Liver (tissue), 9 donors: Measurements from ENCODE around the gene TLR8. TPM values are rescaled to one million over a fixed set of nuclear protein-coding genes. Genes with fewer than 3 reads are reported as not detected.

Experiments
- DNase-seq: peaks from one replicate; pipeline ENCODE4 v3.0.0-alpha.2; 2017; ENCODE audit warnings: low spot score
- H3K27ac ChIP-seq, 2 donors: one replicate each; pipeline ENCODE4 v1.7.0; 2013; ENCODE audit warnings: inconsistent platforms in 2 of 2, low read length in 2 of 2, control low read depth in 1 of 2, low read depth in 1 of 2, mild to moderate bottlenecking in 1 of 2
- H3K27me3 ChIP-seq, 4 donors: one replicate each; pipeline versions ENCODE4 v1.6.1 to v1.7.0; 2013; ENCODE audit warnings: low read length in 3 of 4, inconsistent platforms in 1 of 4, mild to moderate bottlenecking in 1 of 4, moderate library complexity in 1 of 4; ENCODE audit not compliant: control insufficient read depth in 4 of 4, insufficient read depth in 4 of 4
- H3K36me3 ChIP-seq, 4 donors: one replicate each; pipeline versions ENCODE4 v1.6.1 to v1.7.0; 2013; ENCODE audit warnings: low read length in 3 of 4, mild to moderate bottlenecking in 3 of 4, low read depth in 1 of 4, moderate library complexity in 1 of 4; ENCODE audit not compliant: control insufficient read depth in 4 of 4, insufficient read depth in 3 of 4
- H3K4me1 ChIP-seq, 4 donors: one replicate each; pipeline versions ENCODE4 v1.6.1 to v1.7.0; 2013; ENCODE audit warnings: low read length in 3 of 4, mild to moderate bottlenecking in 3 of 4, moderate library complexity in 1 of 4; ENCODE audit not compliant: control insufficient read depth in 4 of 4, insufficient read depth in 4 of 4
- H3K4me3 ChIP-seq, 3 donors: one replicate each; pipeline versions ENCODE4 v1.6.1 to v1.7.0; 2013; ENCODE audit warnings: low read length in 3 of 3, control low read depth in 1 of 3, low read depth in 1 of 3, mild to moderate bottlenecking in 1 of 3
- H3K9ac ChIP-seq, 2 donors: one replicate each; pipeline ENCODE4 v1.7.0; 2013; ENCODE audit warnings: low read length in 2 of 2, mild to moderate bottlenecking in 2 of 2, moderate library complexity in 2 of 2, control low read depth in 1 of 2, low read depth in 1 of 2
- H3K9me3 ChIP-seq, 4 donors: one replicate each; pipeline versions ENCODE4 v1.6.1 to v1.7.0; 2013; ENCODE audit warnings: low read length in 3 of 4; ENCODE audit not compliant: control insufficient read depth in 4 of 4
- EGR1 ChIP-seq, 2 donors: IDR thresholded peaks; 2 replicates each; pipeline ENCODE4 v1.6.1; 2016 to 2018; ENCODE audit warnings: antibody characterized with exemption in 2 of 2, low read depth in 2 of 2
- FOXA1 ChIP-seq: IDR thresholded peaks from 2 replicates; pipeline ENCODE4 v1.6.1; 2016; ENCODE audit warnings: antibody characterized with exemption
- FOXA2 ChIP-seq: IDR thresholded peaks from 2 replicates; pipeline ENCODE4 v1.6.1; 2016; ENCODE audit warnings: antibody characterized with exemption
- JUND ChIP-seq, 2 donors: IDR thresholded peaks; 2 replicates each; pipeline ENCODE4 v1.6.1; 2016; ENCODE audit warnings: antibody characterized with exemption in 2 of 2
- NR2F2 ChIP-seq: IDR thresholded peaks from 2 replicates; pipeline ENCODE4 v1.6.1; 2016; ENCODE audit warnings: antibody characterized with exemption
- RAD21 ChIP-seq, 2 donors: IDR thresholded peaks; 2 replicates each; pipeline ENCODE4 v1.6.1; 2016; ENCODE audit warnings: antibody characterized with exemption in 2 of 2, mild to moderate bottlenecking in 2 of 2
- RXRA ChIP-seq, 2 donors: IDR thresholded peaks; 2 replicates each; pipeline ENCODE4 v1.6.1; 2017 to 2018; ENCODE audit warnings: antibody characterized with exemption in 2 of 2, mild to moderate bottlenecking in 1 of 2
- SP1 ChIP-seq: IDR thresholded peaks from 2 replicates; pipeline ENCODE4 v1.6.1; 2018; ENCODE audit warnings: antibody characterized with exemption, mild to moderate bottlenecking
- TAF1 ChIP-seq: conservative IDR thresholded peaks from 2 replicates; pipeline ENCODE4 v1.6.1; 2016; ENCODE audit warnings: antibody characterized with exemption, mild to moderate bottlenecking
- YY1 ChIP-seq: IDR thresholded peaks from 2 replicates; pipeline ENCODE4 v1.6.1; 2016; ENCODE audit warnings: antibody characterized with exemption, mild to moderate bottlenecking
- WGBS: extraction: QIAGEN DNeasy Blood & Tissue Kit; methylation state at CpG from one replicate; pipeline ENCODE4 v1.1.7; 2013; 5-methylcytosine and 5-hydroxymethylcytosine counted together
- polyA plus RNA-seq, 2 donors: library from polyadenylated mRNA; stranded (reverse) in 1 of 2; unstranded in 1 of 2; fragments of 200-250 nt in 1 of 2; fragments of >200 nt in 1 of 2; fragmentation: Nextera tagmentation in 1 of 2; extraction: Ambion mirVana in 1 of 2; gene quantifications; one replicate each; pipeline versions ENCODE4 v1.2.1 to v1.2.3, GENCODE V29; 2013 to 2015
- total RNA-seq, 2 donors: library from RNA; depleted of rRNA; stranded (reverse); fragments of >200 nt; gene quantifications; one replicate each; pipeline ENCODE4 v1.2.3, GENCODE V29; 2014
- TF ChIP-seq, protein P1 (sequence below): fragments of 150-350 bp; IDR thresholded peaks from 2 replicates; pipeline ENCODE4 v1.5.1; 2017; ENCODE audit warnings: improper control_type of control experiment, low read depth, low read length; ENCODE audit not compliant: missing input control
- TF ChIP-seq, protein P2 (sequence below): IDR thresholded peaks from 2 replicates; pipeline ENCODE4 v1.6.1; 2016; ENCODE audit warnings: antibody characterized with exemption
- TF ChIP-seq, protein P3 (sequence below): IDR thresholded peaks from 2 replicates; pipeline ENCODE4 v1.6.1; 2016; ENCODE audit warnings: antibody characterized with exemption
- TF ChIP-seq, protein P4 (sequence below): IDR thresholded peaks from 2 replicates; pipeline ENCODE4 v1.6.1; 2016; ENCODE audit warnings: antibody characterized with exemption, mild to moderate bottlenecking
- donor health status: healthy.
- donor health status: healthy.
- donor health status: healthy.
- donor health status: healthy.
- donor health status: healthy.

The TLR8 gene
- total and polyA plus RNA-seq, 4 donors: 0.28 to 4.6 (median 2.1) TPM

DNA sequence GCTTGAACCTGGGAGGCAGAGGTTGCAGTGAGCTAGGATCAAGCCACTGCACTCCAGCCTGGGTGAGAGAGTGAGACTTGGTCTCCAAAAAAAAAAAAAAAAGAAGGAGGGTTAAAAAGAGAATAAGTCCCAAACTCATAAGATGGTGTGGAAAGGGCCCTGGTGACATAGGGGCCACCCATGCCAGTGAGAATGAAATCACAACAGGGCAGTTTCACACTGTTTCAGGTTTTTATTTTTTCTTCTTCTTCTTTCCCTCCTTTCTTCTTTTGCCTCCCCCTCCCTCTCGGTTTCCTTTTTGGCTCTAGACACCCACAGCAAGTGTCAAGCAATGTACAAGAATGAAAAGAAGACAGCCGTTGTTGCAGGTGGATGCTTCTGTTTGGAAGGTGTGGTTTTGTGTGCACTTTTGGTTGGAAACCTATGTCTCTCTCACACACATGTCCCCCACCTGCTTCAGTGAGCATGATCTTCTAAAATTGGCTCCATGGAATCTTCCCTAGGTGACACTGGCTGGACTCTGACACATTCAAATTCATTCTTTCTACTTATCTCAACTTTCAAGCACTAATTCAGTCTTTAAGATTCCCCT is 14.4 kb upstream of the TLR8 start:
- peaks cover 0 to 3% (median 0%) of the 10 kb centered on the region in 4 donors for H3K27me3 ChIP-seq
- H3K36me3 ChIP-seq: no peaks in the 10 kb centered on the region
- no peak overlapping the region for H3K4me3 ChIP-seq
- H3K4me1 ChIP-seq: no peaks in the 10 kb centered on the region
- no peak overlapping the region for H3K9ac ChIP-seq
- no peak for DNase-seq
- 34% methylated on average over 2 of the region's 2 CpGs for WGBS
- no peak for TF ChIP-seq FOXA1
- TF ChIP-seq JUND (IDR thresholded peaks at IDR 0.05): no peak
- TF ChIP-seq, protein P1, sequence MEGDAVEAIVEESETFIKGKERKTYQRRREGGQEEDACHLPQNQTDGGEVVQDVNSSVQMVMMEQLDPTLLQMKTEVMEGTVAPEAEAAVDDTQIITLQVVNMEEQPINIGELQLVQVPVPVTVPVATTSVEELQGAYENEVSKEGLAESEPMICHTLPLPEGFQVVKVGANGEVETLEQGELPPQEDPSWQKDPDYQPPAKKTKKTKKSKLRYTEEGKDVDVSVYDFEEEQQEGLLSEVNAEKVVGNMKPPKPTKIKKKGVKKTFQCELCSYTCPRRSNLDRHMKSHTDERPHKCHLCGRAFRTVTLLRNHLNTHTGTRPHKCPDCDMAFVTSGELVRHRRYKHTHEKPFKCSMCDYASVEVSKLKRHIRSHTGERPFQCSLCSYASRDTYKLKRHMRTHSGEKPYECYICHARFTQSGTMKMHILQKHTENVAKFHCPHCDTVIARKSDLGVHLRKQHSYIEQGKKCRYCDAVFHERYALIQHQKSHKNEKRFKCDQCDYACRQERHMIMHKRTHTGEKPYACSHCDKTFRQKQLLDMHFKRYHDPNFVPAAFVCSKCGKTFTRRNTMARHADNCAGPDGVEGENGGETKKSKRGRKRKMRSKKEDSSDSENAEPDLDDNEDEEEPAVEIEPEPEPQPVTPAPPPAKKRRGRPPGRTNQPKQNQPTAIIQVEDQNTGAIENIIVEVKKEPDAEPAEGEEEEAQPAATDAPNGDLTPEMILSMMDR: no peak
- TF ChIP-seq RXRA (IDR thresholded peaks at IDR 0.05): no peak
- TF ChIP-seq EGR1 (IDR thresholded peaks at IDR 0.05; ENCODE audit: low read depth in 2 of 2): no peak
- TF ChIP-seq, protein P2, sequence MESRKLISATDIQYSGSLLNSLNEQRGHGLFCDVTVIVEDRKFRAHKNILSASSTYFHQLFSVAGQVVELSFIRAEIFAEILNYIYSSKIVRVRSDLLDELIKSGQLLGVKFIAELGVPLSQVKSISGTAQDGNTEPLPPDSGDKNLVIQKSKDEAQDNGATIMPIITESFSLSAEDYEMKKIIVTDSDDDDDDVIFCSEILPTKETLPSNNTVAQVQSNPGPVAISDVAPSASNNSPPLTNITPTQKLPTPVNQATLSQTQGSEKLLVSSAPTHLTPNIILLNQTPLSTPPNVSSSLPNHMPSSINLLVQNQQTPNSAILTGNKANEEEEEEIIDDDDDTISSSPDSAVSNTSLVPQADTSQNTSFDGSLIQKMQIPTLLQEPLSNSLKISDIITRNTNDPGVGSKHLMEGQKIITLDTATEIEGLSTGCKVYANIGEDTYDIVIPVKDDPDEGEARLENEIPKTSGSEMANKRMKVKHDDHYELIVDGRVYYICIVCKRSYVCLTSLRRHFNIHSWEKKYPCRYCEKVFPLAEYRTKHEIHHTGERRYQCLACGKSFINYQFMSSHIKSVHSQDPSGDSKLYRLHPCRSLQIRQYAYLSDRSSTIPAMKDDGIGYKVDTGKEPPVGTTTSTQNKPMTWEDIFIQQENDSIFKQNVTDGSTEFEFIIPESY: no peak
- no peak for TF ChIP-seq FOXA2
- TF ChIP-seq YY1: no peak
- no peak for TF ChIP-seq NR2F2
- H3K9me3 ChIP-seq: no peaks in the 10 kb centered on the region
- H3K27ac ChIP-seq: no peak overlapping the region

DNA sequence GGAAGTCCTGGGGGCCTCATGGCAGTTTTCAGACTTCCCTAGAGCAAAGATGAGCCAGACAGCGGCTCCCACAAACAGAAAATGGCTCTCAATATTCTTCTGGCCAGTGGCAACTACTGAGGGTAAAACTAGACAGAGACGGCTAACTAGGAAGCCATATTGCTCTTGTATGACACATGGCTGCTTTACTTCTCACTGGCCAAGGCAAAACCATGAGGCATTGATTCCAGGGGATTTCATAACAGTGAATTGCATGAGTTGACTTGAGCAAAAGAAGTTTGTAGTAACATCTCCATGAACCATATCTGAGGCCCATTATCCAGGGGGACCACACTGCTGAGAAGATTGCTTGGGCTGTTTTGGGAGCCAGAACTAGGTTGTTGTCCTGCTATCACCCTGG is 13.7 kb upstream of the TLR8 start:
- no peak overlapping the region for H3K27ac ChIP-seq
- DNase-seq: no peak
- H3K4me3 ChIP-seq: no peak overlapping the region
- TF ChIP-seq TAF1: no peak
- TF ChIP-seq RAD21 (IDR thresholded peaks at IDR 0.05): no peak
- TF ChIP-seq RXRA (IDR thresholded peaks at IDR 0.05): no peak
- no peak for TF ChIP-seq JUND (IDR thresholded peaks at IDR 0.05)
- TF ChIP-seq, protein P2: no peak
- TF ChIP-seq FOXA2: no peak
- no peak for TF ChIP-seq EGR1 (IDR thresholded peaks at IDR 0.05; ENCODE audit: low read depth in 2 of 2)
- TF ChIP-seq, protein P1: no peak
- TF ChIP-seq, protein P3, sequence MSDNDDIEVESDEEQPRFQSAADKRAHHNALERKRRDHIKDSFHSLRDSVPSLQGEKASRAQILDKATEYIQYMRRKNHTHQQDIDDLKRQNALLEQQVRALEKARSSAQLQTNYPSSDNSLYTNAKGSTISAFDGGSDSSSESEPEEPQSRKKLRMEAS: no peak
- TF ChIP-seq SP1: no peak
- TF ChIP-seq NR2F2: no peak
- TF ChIP-seq, protein P4, sequence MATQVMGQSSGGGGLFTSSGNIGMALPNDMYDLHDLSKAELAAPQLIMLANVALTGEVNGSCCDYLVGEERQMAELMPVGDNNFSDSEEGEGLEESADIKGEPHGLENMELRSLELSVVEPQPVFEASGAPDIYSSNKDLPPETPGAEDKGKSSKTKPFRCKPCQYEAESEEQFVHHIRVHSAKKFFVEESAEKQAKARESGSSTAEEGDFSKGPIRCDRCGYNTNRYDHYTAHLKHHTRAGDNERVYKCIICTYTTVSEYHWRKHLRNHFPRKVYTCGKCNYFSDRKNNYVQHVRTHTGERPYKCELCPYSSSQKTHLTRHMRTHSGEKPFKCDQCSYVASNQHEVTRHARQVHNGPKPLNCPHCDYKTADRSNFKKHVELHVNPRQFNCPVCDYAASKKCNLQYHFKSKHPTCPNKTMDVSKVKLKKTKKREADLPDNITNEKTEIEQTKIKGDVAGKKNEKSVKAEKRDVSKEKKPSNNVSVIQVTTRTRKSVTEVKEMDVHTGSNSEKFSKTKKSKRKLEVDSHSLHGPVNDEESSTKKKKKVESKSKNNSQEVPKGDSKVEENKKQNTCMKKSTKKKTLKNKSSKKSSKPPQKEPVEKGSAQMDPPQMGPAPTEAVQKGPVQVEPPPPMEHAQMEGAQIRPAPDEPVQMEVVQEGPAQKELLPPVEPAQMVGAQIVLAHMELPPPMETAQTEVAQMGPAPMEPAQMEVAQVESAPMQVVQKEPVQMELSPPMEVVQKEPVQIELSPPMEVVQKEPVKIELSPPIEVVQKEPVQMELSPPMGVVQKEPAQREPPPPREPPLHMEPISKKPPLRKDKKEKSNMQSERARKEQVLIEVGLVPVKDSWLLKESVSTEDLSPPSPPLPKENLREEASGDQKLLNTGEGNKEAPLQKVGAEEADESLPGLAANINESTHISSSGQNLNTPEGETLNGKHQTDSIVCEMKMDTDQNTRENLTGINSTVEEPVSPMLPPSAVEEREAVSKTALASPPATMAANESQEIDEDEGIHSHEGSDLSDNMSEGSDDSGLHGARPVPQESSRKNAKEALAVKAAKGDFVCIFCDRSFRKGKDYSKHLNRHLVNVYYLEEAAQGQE: no peak
- peaks cover 0 to under 1% (median 0%) of the 10 kb centered on the region in 4 donors for H3K27me3 ChIP-seq
- no peaks in the 10 kb centered on the region for H3K9me3 ChIP-seq
- no peaks in the 10 kb centered on the region for H3K36me3 ChIP-seq
- no peak overlapping the region for H3K9ac ChIP-seq
- no peaks in the 10 kb centered on the region for H3K4me1 ChIP-seq
- 82% methylated on average over 2 of the region's 2 CpGs for WGBS
